HFFc6 (cell line): ENCODE measurements around the gene FATE1. TPM values are rescaled to one million over a fixed set of nuclear protein-coding genes. Genes with fewer than 3 reads are reported as not detected.

Experiments
- DNase-seq: peaks from one replicate; pipeline ENCODE4 v3.0.0-alpha.2; 2018
- H3K27ac Mint-ChIP-seq: 2 replicates; pipeline ENCODE4 v1.8.0; 2020; ENCODE audit warnings: mild to moderate bottlenecking, mixed read lengths
- H3K27me3 Mint-ChIP-seq: 2 replicates; pipeline ENCODE4 v1.8.0; 2021; ENCODE audit warnings: mild to moderate bottlenecking, moderate library complexity, mixed read lengths; ENCODE audit not compliant: insufficient read depth
- H3K36me3 Mint-ChIP-seq: 2 replicates; pipeline ENCODE4 v1.8.0; 2021; ENCODE audit warnings: low read depth, mixed read lengths
- H3K4me1 Mint-ChIP-seq: 2 replicates; pipeline ENCODE4 v1.8.0; 2020; ENCODE audit warnings: low read depth, mixed read lengths
- H3K4me3 Mint-ChIP-seq: 2 replicates; pipeline ENCODE4 v1.8.0; 2020; ENCODE audit warnings: mild to moderate bottlenecking, moderate library complexity, mixed read lengths
- H3K9me3 Mint-ChIP-seq: 2 replicates; pipeline ENCODE4 v1.8.0; 2020; ENCODE audit warnings: mild to moderate bottlenecking, mixed read lengths
- total RNA-seq, 6 experiments: library from RNA; stranded (reverse); fragmentation: NEBNext Ultra II Directional; extraction: Animal tissue kit (Norgen Biotek cat#: 25700); gene quantifications; 2 replicates in 1 of 6; 3 replicates in 5 of 6; pipeline ENCODE4 v1.2.3, GENCODE V29; 2021
- TF ChIP-seq, protein P1 (sequence below): fragments of 200-600 bp; sonication (generic); IDR thresholded peaks from 2 replicates; pipeline ENCODE4 v1.5.0; 2021; ENCODE audit warnings: antibody characterized with exemption, mild to moderate bottlenecking

The FATE1 gene
- total RNA-seq, 6 experiments from 2014 or later = not detected

- no peak overlapping the region for H3K27ac Mint-ChIP-seq
- no peaks in the 10 kb centered on the region for H3K36me3 Mint-ChIP-seq
- H3K27me3 Mint-ChIP-seq = no peaks in the 10 kb centered on the region; the same call in none of the 2 replicates
- TF ChIP-seq, protein P1, sequence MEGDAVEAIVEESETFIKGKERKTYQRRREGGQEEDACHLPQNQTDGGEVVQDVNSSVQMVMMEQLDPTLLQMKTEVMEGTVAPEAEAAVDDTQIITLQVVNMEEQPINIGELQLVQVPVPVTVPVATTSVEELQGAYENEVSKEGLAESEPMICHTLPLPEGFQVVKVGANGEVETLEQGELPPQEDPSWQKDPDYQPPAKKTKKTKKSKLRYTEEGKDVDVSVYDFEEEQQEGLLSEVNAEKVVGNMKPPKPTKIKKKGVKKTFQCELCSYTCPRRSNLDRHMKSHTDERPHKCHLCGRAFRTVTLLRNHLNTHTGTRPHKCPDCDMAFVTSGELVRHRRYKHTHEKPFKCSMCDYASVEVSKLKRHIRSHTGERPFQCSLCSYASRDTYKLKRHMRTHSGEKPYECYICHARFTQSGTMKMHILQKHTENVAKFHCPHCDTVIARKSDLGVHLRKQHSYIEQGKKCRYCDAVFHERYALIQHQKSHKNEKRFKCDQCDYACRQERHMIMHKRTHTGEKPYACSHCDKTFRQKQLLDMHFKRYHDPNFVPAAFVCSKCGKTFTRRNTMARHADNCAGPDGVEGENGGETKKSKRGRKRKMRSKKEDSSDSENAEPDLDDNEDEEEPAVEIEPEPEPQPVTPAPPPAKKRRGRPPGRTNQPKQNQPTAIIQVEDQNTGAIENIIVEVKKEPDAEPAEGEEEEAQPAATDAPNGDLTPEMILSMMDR = no peak
- no peaks in the 10 kb centered on the region for H3K4me1 Mint-ChIP-seq
- DNase-seq = no peak
- H3K9me3 Mint-ChIP-seq = no peaks in the 10 kb centered on the region
- H3K4me3 Mint-ChIP-seq = no peak overlapping the region
Measured at GRCh38 chrX:151701071-151701470, 14.8 kb upstream of the FATE1 start.

GRCh38 chrX:151701531-151701930, 14.3 kb upstream of the FATE1 start:
- no peak overlapping the region for H3K27ac Mint-ChIP-seq
- no peak for DNase-seq
- H3K36me3 Mint-ChIP-seq = no peaks in the 10 kb centered on the region
- no peaks in the 10 kb centered on the region for H3K9me3 Mint-ChIP-seq
- TF ChIP-seq, protein P1 = no peak
- no peaks in the 10 kb centered on the region for H3K4me1 Mint-ChIP-seq
- no peak overlapping the region for H3K4me3 Mint-ChIP-seq
- no peaks in the 10 kb centered on the region; the same call in none of the 2 replicates for H3K27me3 Mint-ChIP-seq

GRCh38 chrX:151702026-151702714, 13.7 kb upstream of the FATE1 start:
- Mint-ChIP-seq H3K27ac (no peak overlapping the region), H3K27me3 (no peaks in the 10 kb centered on the region; the same call in none of the 2 replicates), H3K4me3 (no peak overlapping the region), H3K4me1 (no peaks in the 10 kb centered on the region), H3K36me3 (no peaks in the 10 kb centered on the region), H3K9me3 (no peaks in the 10 kb centered on the region)
- DNase-seq = peak; percentile 6
- TF ChIP-seq, protein P1 = no peak

GRCh38 chrX:151702741-151703340, 13.0 kb upstream of the FATE1 start:
- H3K9me3 Mint-ChIP-seq = no peaks in the 10 kb centered on the region
- H3K4me1 Mint-ChIP-seq = no peaks in the 10 kb centered on the region
- no peaks in the 10 kb centered on the region for H3K36me3 Mint-ChIP-seq
- no peak overlapping the region for H3K4me3 Mint-ChIP-seq
- H3K27me3 Mint-ChIP-seq = no peaks in the 10 kb centered on the region; the same call in 1 of the 2 replicates
- no peak overlapping the region for H3K27ac Mint-ChIP-seq
- TF ChIP-seq, protein P1 = no peak
- DNase-seq = no peak

GRCh38 chrX:151703487-151703886, 12.3 kb upstream of the FATE1 start:
- no peaks in the 10 kb centered on the region for H3K36me3 Mint-ChIP-seq
- H3K4me1 Mint-ChIP-seq = no peaks in the 10 kb centered on the region
- TF ChIP-seq, protein P1 = no peak
- no peak overlapping the region for H3K4me3 Mint-ChIP-seq
- no peak for DNase-seq
- H3K9me3 Mint-ChIP-seq = no peaks in the 10 kb centered on the region
- H3K27me3 Mint-ChIP-seq = no peaks in the 10 kb centered on the region; the same call in 1 of the 2 replicates
- H3K27ac Mint-ChIP-seq = no peak overlapping the region
